GM21737 (cell line): ENCODE results near the gene PITPNB.

Experiments
- ATAC-seq: cut with Tn5 transposase; IDR thresholded peaks from one replicate; pipeline ENCODE4 v1.9.1; 2021; ENCODE audit warnings: mild to moderate bottlenecking, moderate library complexity; ENCODE audit not compliant: unreplicated experiment

Gene PITPNB

GRCh38 chr22:27919942-27920755 is 1.1 kb upstream of the PITPNB start:
- ATAC-seq: peak; percentile 13

DNA sequence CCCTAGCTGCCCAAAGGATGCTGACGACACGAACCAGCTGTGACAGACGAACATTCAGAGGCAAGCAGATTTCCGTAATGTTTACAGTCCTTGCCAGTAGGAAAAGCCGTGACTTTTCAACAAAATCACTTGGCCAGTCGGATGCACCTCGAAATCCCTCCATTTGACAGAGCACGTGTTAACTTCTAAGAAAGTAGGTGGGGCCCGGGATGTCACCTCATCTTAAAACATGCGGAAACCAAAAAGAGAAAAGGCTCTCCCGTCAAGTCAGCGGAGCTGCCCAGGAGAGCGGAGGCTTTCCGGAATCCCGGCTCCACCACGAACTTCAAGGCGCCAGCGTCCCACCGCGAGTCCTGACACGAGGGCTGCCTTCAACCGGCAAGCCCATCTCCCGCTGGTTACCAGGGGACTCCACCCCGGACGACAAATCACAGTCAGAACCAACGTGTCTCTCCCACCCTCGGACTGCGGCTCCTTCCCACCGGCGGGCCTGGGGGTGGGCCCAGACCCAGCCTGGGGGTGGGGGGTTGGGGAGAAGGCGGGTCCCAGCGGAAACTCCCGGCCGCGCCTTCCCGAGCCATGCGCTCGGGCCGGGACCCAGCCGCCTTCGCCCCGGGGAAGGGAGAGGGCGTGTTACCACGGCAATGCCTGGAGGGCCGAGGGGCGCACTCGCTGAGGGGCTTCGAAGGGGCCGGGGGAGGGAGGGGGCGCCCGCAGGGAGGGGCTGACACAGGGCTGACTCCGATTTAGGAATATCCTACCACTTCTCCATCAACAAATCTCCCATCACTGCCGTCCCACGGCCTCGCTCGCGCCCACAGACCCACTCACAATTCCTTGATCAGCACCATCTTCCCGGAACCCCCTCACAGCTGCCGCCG is 475 bp downstream of the PITPNB start:
- ATAC-seq: peak; percentile 33

DNA sequence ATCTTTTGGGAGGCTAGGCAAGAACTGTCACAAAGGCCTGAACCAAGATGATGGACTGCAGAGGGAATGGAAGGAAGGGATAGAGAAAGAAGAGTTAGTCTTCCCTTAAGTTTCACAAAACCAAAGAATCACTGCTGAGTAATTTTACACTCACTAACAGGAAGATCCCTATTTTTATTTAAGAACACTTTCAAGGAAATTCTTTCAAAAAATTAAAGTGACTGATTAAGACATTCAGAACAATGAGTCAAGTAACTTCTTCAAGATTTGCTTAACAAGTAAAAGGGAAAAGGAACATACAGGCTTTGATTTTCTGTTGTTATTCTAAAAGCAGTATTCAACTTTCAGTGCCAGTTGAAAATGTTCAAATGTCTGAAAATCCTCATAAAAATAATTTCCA is 3.1 kb downstream of the PITPNB start:
- no peak for ATAC-seq

GRCh38 chr22:27913162-27913741 is 5.8 kb downstream of the PITPNB start:
- no peak for ATAC-seq

DNA sequence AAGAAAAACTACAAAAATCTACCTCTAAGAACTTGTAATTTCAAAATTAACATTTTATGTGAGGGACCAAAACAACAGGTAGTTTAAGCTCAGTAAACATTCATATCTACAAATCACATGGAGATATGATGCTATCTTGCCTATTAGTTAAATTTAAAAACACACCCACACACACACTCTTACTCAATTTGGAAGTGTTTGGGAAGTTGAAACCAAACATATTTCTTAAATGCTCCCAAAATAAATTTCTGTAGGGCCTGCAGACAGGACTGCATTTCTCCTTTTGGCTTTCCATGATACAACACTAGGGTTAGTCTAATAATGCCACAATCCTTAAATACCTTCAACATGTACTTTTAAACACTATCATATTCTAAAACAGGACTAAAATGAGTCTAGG is 7.0 kb downstream of the PITPNB start:
- ATAC-seq: no peak

GRCh38 chr22:27911330-27911729 is 7.7 kb downstream of the PITPNB start:
- no peak for ATAC-seq

- no peak for ATAC-seq
Observed at GRCh38 chr22:27906241-27906640, 12.8 kb downstream of the PITPNB start.

GRCh38 chr22:27905653-27906052 is 13.4 kb downstream of the PITPNB start:
- ATAC-seq: no peak

GRCh38 chr22:27903805-27904473 is 15.1 kb downstream of the PITPNB start:
- ATAC-seq: no peak

GRCh38 chr22:27900153-27900552 is 18.9 kb downstream of the PITPNB start:
- no peak for ATAC-seq

- ATAC-seq: peak; percentile 33
Observed at GRCh38 chr22:27896245-27896644, 22.8 kb downstream of the PITPNB start.

DNA sequence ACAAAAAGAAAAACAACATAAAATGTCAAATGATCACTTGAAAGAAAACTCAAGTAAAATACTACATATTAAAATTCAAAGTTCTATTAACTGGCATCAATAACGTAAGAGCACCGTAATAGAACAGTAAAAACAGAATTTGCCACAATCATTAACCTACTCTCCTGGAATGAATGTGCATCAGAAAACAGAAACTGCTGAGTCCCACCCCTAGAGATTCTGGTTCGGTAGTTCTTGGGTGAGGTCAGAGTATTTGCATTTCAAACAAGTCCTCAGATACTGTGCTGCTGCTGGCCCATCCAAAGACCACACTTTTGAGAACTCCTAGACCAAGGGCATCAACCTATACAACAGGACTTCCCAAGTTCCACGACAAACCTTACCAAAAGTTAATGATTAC is 23.5 kb downstream of the PITPNB start:
- peak; percentile 77 for ATAC-seq

DNA sequence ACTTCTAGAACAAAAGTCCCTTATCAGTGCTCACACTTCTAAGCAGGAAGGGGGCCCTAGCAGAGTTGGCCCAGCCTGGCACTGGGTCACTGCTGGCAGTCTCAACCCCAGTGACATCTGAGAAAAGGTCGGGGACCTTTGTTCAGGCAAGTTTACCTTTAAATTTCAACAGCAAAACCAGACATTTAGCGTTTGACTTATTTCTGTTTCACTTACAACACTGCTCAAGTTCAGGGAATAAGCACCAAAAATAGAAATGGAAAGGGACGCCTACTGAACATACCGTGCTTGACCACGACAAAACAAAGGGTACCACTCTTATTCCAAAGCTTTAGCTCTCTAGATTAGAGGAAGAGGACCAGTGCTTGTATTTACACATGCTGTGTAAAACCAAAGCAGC is 26.2 kb downstream of the PITPNB start:
- no peak for ATAC-seq

DNA sequence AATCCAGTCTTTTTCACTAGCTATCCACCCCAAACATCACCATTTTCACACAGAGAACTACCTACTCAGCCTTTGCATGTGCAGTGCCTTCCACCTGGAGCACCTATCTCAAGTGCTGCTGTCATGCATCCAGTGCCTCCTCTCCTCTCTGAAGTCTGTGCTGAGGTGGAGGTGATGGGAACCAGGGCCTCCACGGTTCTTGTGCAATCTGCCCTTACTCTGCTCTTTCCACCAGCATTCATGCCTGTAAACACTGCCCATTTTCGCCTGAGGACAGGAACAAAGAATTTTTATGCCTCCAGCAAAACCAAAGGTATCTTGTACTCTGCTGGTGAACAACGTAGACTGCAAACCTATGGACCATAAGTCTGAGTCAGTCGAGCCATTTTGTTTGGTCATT is 27.0 kb downstream of the PITPNB start:
- ATAC-seq: no peak

- ATAC-seq: no peak
Observed at GRCh38 chr22:27888310-27888709, 30.7 kb downstream of the PITPNB start.

DNA sequence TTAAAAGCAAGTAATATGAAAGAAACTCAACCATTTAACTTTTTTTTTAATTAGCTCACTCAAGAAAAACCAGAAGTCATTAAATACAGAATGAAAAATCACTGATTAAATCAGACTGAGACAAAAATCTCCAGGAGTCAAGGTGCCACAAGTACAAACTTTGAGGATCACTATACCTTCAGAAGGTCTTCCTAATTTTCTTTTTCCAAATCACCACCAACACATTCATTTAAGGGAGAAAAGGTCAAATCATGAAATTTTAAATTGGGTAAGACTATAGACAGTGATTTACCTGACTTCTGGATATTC is 32.3 kb downstream of the PITPNB start:
- no peak for ATAC-seq

DNA sequence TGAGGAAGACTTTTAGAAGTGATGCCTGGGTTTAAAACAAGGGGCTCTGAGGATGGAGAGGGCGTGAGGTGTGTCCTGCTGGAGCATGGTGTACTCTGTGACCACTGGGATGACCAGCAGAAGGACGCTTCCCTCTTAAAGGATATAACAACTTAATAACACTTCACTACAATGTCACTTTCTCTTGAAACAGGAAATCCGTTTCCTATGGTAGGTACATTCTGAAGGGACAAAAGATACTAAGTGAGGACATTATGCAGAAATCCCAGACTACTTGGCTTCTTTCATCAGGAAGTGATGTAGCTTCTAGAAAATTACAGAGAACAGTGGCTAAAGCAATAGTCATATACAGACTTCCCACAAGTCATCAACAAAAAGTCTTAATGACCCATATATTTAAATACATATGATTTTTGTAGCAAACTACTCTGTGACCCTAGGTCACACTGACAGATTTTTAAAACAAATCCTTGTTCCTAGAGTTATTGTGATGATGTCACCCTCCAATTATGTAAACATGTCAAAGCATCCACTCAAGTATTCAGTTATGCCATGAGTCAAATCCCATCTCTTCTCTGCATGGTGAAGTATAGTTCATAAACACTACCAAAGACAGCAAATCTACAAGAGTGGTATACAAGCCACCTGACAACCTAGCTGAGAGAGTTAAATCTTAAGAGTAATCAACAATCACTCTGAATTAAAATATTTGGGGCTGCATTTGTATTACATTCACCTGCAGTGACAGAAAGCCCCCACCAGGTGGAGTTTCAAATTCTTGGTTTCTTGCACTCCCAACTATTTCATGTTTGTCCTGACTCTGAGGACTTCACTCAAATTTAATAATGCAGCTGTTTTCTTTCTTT is 32.8 kb downstream of the PITPNB start:
- ATAC-seq: no peak

- no peak for ATAC-seq
Observed at GRCh38 chr22:27883656-27884350, 35.3 kb downstream of the PITPNB start.

- no peak for ATAC-seq
Observed at GRCh38 chr22:27882507-27883290, 36.4 kb downstream of the PITPNB start.
